GM12874 (cell line): ENCODE data around the gene SLC17A8.

Experiments
- CTCF ChIP-seq: IDR thresholded peaks from 2 replicates; pipeline ENCODE4 v1.5.1; 2011; ENCODE audit warnings: low read depth, mild to moderate bottlenecking, control low read depth, low read length, moderate library complexity; ENCODE audit not compliant: insufficient read depth

SLC17A8 gene

DNA sequence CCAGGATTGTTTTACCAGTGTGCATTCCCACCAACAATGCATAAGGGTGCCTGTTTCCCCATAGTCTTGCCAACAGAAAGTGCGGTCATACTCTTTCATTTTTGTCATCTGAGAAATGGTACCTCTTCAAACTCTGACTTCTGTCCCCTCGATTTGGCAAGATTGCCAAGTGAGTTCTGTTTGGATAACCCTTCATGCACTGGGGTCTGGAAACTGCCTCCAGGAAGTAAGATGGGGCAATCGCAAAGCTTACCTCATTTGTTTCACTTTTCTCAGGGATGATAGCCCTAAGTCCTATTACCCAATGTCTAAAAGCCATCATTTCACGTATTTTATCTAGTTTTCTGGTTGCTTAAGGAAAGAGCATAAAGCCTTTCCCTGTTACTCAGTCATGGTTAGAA, 88.2 kb downstream of the SLC17A8 start:
- no peak for TF ChIP-seq CTCF

DNA sequence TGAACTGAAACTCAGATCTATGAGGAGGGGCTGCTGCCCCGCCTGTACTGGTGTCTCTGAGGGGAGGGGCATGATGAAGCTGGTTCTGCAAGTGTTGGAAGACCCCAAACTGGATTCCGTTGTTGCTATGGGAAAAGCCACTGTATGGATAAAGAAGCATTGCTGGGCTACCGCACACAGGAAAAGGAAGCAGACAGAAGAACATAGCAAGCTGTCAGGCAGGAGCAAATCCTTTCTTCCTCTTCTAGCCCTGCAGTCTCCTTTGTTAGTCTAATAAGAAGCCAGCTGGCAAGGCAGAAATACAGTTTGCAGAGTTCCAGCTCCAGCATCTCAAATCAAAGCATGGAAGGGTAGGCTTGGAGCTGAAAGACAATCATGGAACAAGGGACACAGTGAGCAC, 90.5 kb downstream of the SLC17A8 start:
- no peak for TF ChIP-seq CTCF

- TF ChIP-seq CTCF = no peak
Observed at GRCh38 chr12:100448656-100449055, 91.8 kb downstream of the SLC17A8 start.

DNA sequence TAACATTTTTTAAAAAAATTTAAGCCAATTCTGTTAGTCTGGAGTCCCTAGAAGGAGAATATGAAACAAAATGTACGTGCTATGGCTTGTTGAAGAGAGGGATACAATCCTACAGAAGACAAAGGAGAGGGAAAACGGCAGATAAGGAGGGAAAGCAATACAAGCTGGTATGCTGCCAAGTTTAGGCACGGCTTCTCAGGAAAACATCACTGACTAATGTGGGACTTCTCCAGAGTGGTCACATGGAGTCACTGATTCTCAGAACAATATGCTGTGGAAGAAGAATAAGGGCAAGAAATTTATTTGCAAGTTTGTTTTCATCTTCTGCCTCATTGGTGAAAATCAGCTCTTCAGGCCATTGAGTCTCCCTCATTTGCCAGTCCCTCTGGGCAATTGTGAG, 93.9 kb downstream of the SLC17A8 start:
- no peak for TF ChIP-seq CTCF

GRCh38 chr12:100453951-100454350, 97.1 kb downstream of the SLC17A8 start:
- TF ChIP-seq CTCF = no peak

DNA sequence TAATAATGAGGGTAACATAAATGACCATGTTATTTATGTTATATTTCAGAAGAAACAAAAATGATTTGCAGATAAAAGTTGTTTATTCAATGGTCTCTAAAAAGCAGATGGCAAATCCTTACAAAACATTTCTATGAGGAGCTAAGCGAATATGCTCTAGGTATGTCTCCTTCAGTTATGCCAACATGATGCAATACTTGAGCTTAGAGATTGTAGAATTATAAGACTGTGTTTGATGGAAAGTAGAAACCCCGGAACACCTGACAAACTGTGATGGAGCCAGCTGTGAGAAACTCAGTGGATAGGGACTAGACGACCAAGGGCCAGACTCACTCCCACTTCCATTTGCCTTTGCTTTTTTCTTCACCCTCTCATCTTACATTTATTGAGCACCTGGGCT, 99.0 kb downstream of the SLC17A8 start:
- no peak for TF ChIP-seq CTCF

GRCh38 chr12:100458191-100458590, 101.3 kb downstream of the SLC17A8 start:
- no peak for TF ChIP-seq CTCF

GRCh38 chr12:100460702-100461101, 103.8 kb downstream of the SLC17A8 start:
- no peak for TF ChIP-seq CTCF
